Testis (tissue), 3 donors: Measurements from ENCODE around the gene ESPN. TPM values are rescaled to one million over a fixed set of nuclear protein-coding genes. Genes with fewer than 3 reads are reported as not detected.

Source experiments
- DNase-seq: peaks from one replicate; pipeline ENCODE4 v3.0.0-alpha.2; 2019
- H3K27ac ChIP-seq, 2 donors: fragments of 200-600 bp; sonication (generic); one replicate each; pipeline ENCODE4 v1.5.1; 2019
- H3K27me3 ChIP-seq: fragments of 200-600 bp; sonication (generic); one replicate; pipeline ENCODE4 v1.5.1; 2019
- H3K36me3 ChIP-seq: fragments of 200-600 bp; sonication (generic); one replicate; pipeline ENCODE4 v1.5.1; 2017; ENCODE audit warnings: low read depth; ENCODE audit errors: missing control alignments
- H3K4me1 ChIP-seq: fragments of 200-600 bp; sonication (generic); one replicate; pipeline ENCODE4 v1.5.1; 2019
- H3K4me3 ChIP-seq, 2 donors: fragments of 200-600 bp; sonication (generic); one replicate each; pipeline ENCODE4 v1.5.1; 2017 to 2019
- H3K9me3 ChIP-seq: fragments of 200-600 bp; sonication (generic); one replicate; pipeline ENCODE4 v1.5.1; 2017
- CTCF ChIP-seq, 3 experiments: fragments of 450-650 bp in 2 of 3; fragments of 200-600 bp in 1 of 3; sonication (generic) in 1 of 3; IDR thresholded peaks; one replicate each; pipeline ENCODE4 v1.5.1; 2016 to 2019; ENCODE audit warnings: antibody characterized with exemption in 3 of 3, mild to moderate bottlenecking in 2 of 3, moderate library complexity in 1 of 3
- POLR2A ChIP-seq: fragments of 450-650 bp; IDR thresholded peaks from one replicate; pipeline ENCODE4 v1.6.1; 2017; ENCODE audit warnings: antibody characterized with exemption, mild to moderate bottlenecking, moderate library complexity
- WGBS, 2 donors: methylation state at CpG; one replicate each; pipeline ENCODE4 v1.1.5; 2018; 5-methylcytosine and 5-hydroxymethylcytosine counted together
- intact Hi-C: fragments of 100-400 bp; cut with DNase I; formaldehyde crosslinking; loops from one replicate; pipeline ENCODE4 v1.15.1; 2023; ENCODE audit warnings: low total_unique reads
- polyA plus RNA-seq: library from polyadenylated mRNA; stranded (reverse); fragments of 350-450 nt; fragmentation: Illumina TruSeq; extraction: RNeasy Lipid Tissue Mini Kit (QIAGEN cat#74804); gene quantifications from one replicate; pipeline ENCODE4 v1.2.3, GENCODE V29; 2014; ENCODE audit warnings: low read depth, low replicate concordance; ENCODE audit not compliant: insufficient read depth
- total RNA-seq, 2 donors: library from RNA; depleted of rRNA; stranded (reverse); fragments of >200 nt; gene quantifications; one replicate each; pipeline ENCODE4 v1.2.3, GENCODE V29; 2016

The ESPN gene
- total and polyA plus RNA-seq, 3 donors from 2014 or later = 270 to 404 (median 396) TPM

GRCh38 chr1:6500544-6501278 lies 76.1 kb downstream of the ESPN start:
- Histone ChIP-seq H3K27ac (peak overlapping the region; percentile 46 to 78), H3K27me3 (no peaks in the 10 kb centered on the region), H3K36me3 (no peaks in the 10 kb centered on the region), H3K9me3 (no peaks in the 10 kb centered on the region), H3K4me1 (peaks cover 54% of the 10 kb centered on the region), H3K4me3 (no peak overlapping the region)
- DNase-seq = peak; percentile 43
- WGBS, 2 donors = 66 to 73% methylated on average over 25 to 27 of the region's 27 CpGs
- TF ChIP-seq CTCF (IDR thresholded peaks at IDR 0.05) = no peak
- TF ChIP-seq POLR2A = no peak
- intact Hi-C loops = no loop called here

GRCh38 chr1:6501279-6501813 lies 76.8 kb downstream of the ESPN start:
- no peak for TF ChIP-seq POLR2A
- no peak for TF ChIP-seq CTCF (IDR thresholded peaks at IDR 0.05)
- DNase-seq = no peak
- intact Hi-C loops = no loop called here
- H3K4me3 ChIP-seq = no peak overlapping the region
- no peaks in the 10 kb centered on the region for H3K9me3 ChIP-seq
- H3K27ac ChIP-seq = peak overlapping the region; percentile 46 to 78
- H3K36me3 ChIP-seq = no peaks in the 10 kb centered on the region
- H3K27me3 ChIP-seq = no peaks in the 10 kb centered on the region
- 62 to 66% methylated on average over 10 of the region's 10 CpGs for WGBS, 2 donors
- H3K4me1 ChIP-seq = peaks cover 50% of the 10 kb centered on the region

- 51 to 56% methylated on average over 7 to 31 of the region's 31 CpGs for WGBS, 2 donors
- intact Hi-C loops = no loop called here
- no peaks in the 10 kb centered on the region for H3K36me3 ChIP-seq
- peak overlapping the region in 1 of 2 donors; percentile 50 for H3K27ac ChIP-seq
- peak; percentile 66 for DNase-seq
- peaks cover 50% of the 10 kb centered on the region for H3K4me1 ChIP-seq
- no peaks in the 10 kb centered on the region for H3K9me3 ChIP-seq
- no peak overlapping the region for H3K4me3 ChIP-seq
- H3K27me3 ChIP-seq = no peaks in the 10 kb centered on the region
- no peak for TF ChIP-seq POLR2A
Measured at GRCh38 chr1:6502000-6502891, 77.7 kb downstream of the ESPN start.

- TF ChIP-seq POLR2A = no peak
- no peak for TF ChIP-seq CTCF (IDR thresholded peaks at IDR 0.05)
- no peaks in the 10 kb centered on the region for H3K9me3 ChIP-seq
- intact Hi-C loops = no loop called here
- no peak overlapping the region for H3K4me3 ChIP-seq
- H3K36me3 ChIP-seq = no peaks in the 10 kb centered on the region
- H3K27ac ChIP-seq = no peak overlapping the region
- no peak for DNase-seq
- H3K4me1 ChIP-seq = peaks cover 39% of the 10 kb centered on the region
- H3K27me3 ChIP-seq = no peaks in the 10 kb centered on the region
- 87 to 94% methylated on average over 15 to 20 of the region's 20 CpGs for WGBS, 2 donors
Measured at GRCh38 chr1:6503884-6504602, 79.5 kb downstream of the ESPN start.
